ENCODE measurements around the gene IFFO2. TPM values are rescaled to one million over a fixed set of nuclear protein-coding genes. Genes with fewer than 3 reads are reported as not detected.

IFFO2 gene
- polyA plus RNA-seq, 1 of the 3 experiments (the other 2 are of a cell fraction) = 10.5 TPM

DNA sequence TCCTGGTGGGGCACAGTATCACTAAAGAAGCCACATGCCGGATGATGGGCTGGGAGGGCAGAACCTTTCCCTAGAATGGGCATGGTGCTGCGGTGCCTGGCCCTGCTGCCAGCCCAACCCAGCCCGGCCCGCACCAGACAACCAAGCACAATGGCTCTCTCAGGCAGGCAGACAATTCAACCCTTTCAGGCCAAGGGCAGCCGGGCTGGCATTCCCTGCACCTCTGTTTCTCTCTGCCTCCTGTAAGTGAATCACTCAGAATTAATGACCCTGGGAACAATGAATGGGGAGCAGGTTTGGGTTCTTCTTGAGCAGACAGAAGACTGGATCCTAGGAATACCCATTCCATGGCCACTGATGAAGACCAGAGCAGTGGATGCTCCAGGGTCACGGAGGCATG lies 41.0 kb upstream of the IFFO2 start (continued):
- TF ChIP-seq GABPA (IDR thresholded peaks at IDR 0.05; ENCODE audit: low read depth) (no peak), FOXM1 (IDR thresholded peaks at IDR 0.05; ENCODE audit: low read depth) (no peak)

DNA sequence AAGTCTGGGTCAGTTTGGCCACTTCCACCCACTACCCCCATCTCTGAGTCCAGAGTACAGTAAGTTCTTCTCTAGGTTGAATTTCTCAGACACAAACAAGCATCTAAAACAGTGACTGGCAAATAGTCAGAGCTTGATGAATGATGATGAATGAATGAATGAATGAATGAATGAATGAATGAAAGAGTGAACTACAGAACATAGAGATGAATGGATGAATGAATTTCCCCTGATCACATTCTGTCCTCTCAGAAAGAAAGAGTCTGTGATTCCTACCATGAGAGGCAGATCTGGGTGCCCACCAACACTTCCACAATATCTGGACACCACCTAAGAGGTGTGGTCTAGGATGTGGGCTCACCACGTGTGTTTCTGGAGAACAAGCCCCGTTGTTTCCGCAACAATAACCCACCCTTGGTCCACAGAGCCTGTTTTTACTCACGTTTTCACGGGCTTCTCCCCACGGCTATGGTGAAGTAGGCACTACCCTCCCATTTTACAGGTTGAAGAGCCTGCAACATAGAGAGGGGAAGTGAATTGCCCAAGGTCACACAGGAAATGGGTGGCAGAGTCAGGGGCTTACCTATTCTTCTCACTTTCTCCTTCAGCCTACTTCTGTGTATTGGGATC lies 40.2 kb upstream of the IFFO2 start:
- Histone ChIP-seq H3K36me3 (replicated peaks in 1 of 2; ENCODE audit: control insufficient read depth in 1 of 2, insufficient read depth in 2 of 2, low read length in 1 of 2) (no peaks in the 10 kb centered on the region), H3K9me3 (peaks cover 4% of the 10 kb centered on the region; the same call in 1 of the 2 replicates), H3K4me1 (ENCODE audit: control insufficient read depth in 1 of 2, insufficient read depth in 2 of 2, low read depth in 1 of 2, low read length in 1 of 2) (no peaks in the 10 kb centered on the region), H3K27me3 (ENCODE audit: insufficient read depth) (no peaks in the 10 kb centered on the region), H3K4me3 (ENCODE audit: low read depth in 2 of 2, low read length in 1 of 2) (no peak overlapping the region), H3K79me2 (ENCODE audit: insufficient read depth) (no peaks in the 10 kb centered on the region), H3F3A (replicated peaks; ENCODE audit: insufficient read depth) (peaks cover 3% of the 10 kb centered on the region), H3K9me2 (no peaks in the 10 kb centered on the region), H4K20me1 (ENCODE audit: insufficient read depth) (no peaks in the 10 kb centered on the region), H3K4me2 (no peak overlapping the region), H3K9ac (no peak overlapping the region), H2AFZ (ENCODE audit: low read depth) (no peak overlapping the region), H3K27ac (ENCODE audit: low read depth in 2 of 2, low read length in 1 of 2) (no peak overlapping the region)
- DNase-seq = no peak
- POLR2A ChIA-PET = no interaction called here
- CTCF ChIA-PET = no interaction called here
- WGBS (ENCODE audit: low lambda C conversion rate) = 58% methylated on average over 6 of the region's 6 CpGs
- no peak for TF ChIP-seq RCOR1 (IDR thresholded peaks at IDR 0.05; ENCODE audit: low read length)
- TF ChIP-seq NFIC (IDR thresholded peaks at IDR 0.05; ENCODE audit: borderline replicate concordance) = no peak
- no peak for TF ChIP-seq FOXJ3 (CRISPR knock-in tag; IDR thresholded peaks at IDR 0.05)
- no peak for TF ChIP-seq GABPA (IDR thresholded peaks at IDR 0.05; ENCODE audit: low read depth)
- no peak for TF ChIP-seq POLR2AphosphoS5 (IDR thresholded peaks at IDR 0.05; ENCODE audit: low read depth, low read length)

DNA sequence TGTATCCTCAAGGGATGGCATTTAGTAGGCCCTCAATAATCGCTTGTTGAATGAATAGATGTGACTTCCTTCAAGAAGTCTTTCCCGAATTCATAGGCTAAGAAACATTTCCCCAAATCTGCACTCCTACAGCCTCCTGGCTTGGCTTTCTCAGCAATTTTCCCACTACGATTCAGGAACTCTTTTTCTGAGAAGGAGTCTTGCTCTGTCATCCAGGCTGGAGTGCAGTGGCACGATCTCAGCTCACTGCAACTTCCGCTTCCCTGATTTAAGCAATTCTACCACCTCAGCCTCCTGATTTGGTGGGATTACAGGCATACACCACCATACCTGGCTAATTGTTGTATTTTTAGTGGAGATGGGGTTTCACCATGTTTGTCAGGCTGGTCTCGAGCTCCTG lies 37.9 kb upstream of the IFFO2 start:
- no peaks in the 10 kb centered on the region for H3K27me3 ChIP-seq (ENCODE audit: insufficient read depth)
- CTCF ChIA-PET = interaction anchor here (1.6 kb wide), 1 partner anchor 110 kb away, joined by 4 read pairs; no protein-coding TSS in a partner anchor
- H3K79me2 ChIP-seq (ENCODE audit: insufficient read depth) = no peaks in the 10 kb centered on the region

More for the DNA sequence above, 37.9 kb upstream of the IFFO2 start:
- Histone ChIP-seq H3K9me2 (no peaks in the 10 kb centered on the region), H3K4me3 (ENCODE audit: low read depth in 2 of 2, low read length in 1 of 2) (no peak overlapping the region), H3K9ac (no peak overlapping the region), H3F3A (replicated peaks; ENCODE audit: insufficient read depth) (no peaks in the 10 kb centered on the region), H3K4me1 (ENCODE audit: control insufficient read depth in 1 of 2, insufficient read depth in 2 of 2, low read depth in 1 of 2, low read length in 1 of 2) (no peaks in the 10 kb centered on the region; a peak in 1 of 4 replicates), H4K20me1 (ENCODE audit: insufficient read depth) (no peaks in the 10 kb centered on the region), H3K27ac (ENCODE audit: low read depth in 2 of 2, low read length in 1 of 2) (no peak overlapping the region), H3K36me3 (replicated peaks in 1 of 2; ENCODE audit: control insufficient read depth in 1 of 2, insufficient read depth in 2 of 2, low read length in 1 of 2) (no peaks in the 10 kb centered on the region), H3K9me3 (no peaks in the 10 kb centered on the region), H2AFZ (ENCODE audit: low read depth) (no peak overlapping the region), H3K4me2 (no peak overlapping the region)
- no peak for DNase-seq
- WGBS (ENCODE audit: low lambda C conversion rate) = 62% methylated on average over 6 of the region's 6 CpGs
- no peak for TF ChIP-seq NFIC (IDR thresholded peaks at IDR 0.05; ENCODE audit: borderline replicate concordance)
- no peak for TF ChIP-seq GATA2 (CRISPR knock-in tag; IDR thresholded peaks at IDR 0.05)
- TF ChIP-seq, protein P1, sequence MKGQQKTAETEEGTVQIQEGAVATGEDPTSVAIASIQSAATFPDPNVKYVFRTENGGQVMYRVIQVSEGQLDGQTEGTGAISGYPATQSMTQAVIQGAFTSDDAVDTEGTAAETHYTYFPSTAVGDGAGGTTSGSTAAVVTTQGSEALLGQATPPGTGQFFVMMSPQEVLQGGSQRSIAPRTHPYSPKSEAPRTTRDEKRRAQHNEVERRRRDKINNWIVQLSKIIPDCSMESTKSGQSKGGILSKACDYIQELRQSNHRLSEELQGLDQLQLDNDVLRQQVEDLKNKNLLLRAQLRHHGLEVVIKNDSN (IDR thresholded peaks at IDR 0.05; ENCODE audit: borderline replicate concordance, low read depth) = no peak
- TF ChIP-seq, protein P2, sequence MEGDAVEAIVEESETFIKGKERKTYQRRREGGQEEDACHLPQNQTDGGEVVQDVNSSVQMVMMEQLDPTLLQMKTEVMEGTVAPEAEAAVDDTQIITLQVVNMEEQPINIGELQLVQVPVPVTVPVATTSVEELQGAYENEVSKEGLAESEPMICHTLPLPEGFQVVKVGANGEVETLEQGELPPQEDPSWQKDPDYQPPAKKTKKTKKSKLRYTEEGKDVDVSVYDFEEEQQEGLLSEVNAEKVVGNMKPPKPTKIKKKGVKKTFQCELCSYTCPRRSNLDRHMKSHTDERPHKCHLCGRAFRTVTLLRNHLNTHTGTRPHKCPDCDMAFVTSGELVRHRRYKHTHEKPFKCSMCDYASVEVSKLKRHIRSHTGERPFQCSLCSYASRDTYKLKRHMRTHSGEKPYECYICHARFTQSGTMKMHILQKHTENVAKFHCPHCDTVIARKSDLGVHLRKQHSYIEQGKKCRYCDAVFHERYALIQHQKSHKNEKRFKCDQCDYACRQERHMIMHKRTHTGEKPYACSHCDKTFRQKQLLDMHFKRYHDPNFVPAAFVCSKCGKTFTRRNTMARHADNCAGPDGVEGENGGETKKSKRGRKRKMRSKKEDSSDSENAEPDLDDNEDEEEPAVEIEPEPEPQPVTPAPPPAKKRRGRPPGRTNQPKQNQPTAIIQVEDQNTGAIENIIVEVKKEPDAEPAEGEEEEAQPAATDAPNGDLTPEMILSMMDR (IDR thresholded peaks at IDR 0.05) = no peak
- TF ChIP-seq, protein P3, sequence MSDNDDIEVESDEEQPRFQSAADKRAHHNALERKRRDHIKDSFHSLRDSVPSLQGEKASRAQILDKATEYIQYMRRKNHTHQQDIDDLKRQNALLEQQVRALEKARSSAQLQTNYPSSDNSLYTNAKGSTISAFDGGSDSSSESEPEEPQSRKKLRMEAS (IDR thresholded peaks at IDR 0.05; ENCODE audit: low read depth) = no peak
- TF ChIP-seq RXRA (IDR thresholded peaks at IDR 0.05; ENCODE audit: borderline replicate concordance, low read depth) = no peak
- TF ChIP-seq, protein P4, sequence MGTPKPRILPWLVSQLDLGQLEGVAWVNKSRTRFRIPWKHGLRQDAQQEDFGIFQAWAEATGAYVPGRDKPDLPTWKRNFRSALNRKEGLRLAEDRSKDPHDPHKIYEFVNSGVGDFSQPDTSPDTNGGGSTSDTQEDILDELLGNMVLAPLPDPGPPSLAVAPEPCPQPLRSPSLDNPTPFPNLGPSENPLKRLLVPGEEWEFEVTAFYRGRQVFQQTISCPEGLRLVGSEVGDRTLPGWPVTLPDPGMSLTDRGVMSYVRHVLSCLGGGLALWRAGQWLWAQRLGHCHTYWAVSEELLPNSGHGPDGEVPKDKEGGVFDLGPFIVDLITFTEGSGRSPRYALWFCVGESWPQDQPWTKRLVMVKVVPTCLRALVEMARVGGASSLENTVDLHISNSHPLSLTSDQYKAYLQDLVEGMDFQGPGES (IDR thresholded peaks at IDR 0.05; ENCODE audit: low read depth, low read length) = no peak
- TF ChIP-seq, protein P5, sequence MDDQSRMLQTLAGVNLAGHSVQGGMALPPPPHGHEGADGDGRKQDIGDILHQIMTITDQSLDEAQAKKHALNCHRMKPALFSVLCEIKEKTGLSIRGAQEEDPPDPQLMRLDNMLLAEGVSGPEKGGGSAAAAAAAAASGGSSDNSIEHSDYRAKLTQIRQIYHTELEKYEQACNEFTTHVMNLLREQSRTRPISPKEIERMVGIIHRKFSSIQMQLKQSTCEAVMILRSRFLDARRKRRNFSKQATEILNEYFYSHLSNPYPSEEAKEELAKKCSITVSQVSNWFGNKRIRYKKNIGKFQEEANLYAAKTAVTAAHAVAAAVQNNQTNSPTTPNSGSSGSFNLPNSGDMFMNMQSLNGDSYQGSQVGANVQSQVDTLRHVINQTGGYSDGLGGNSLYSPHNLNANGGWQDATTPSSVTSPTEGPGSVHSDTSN (IDR thresholded peaks at IDR 0.05) = no peak
- no peak for TF ChIP-seq MEF2A (IDR thresholded peaks at IDR 0.05; ENCODE audit: borderline replicate concordance, low read depth)
- no peak for TF ChIP-seq GABPA (IDR thresholded peaks at IDR 0.05; ENCODE audit: low read depth)
- no peak for TF ChIP-seq ELF1 (IDR thresholded peaks at IDR 0.05)
- no peak for TF ChIP-seq NRF1 (IDR thresholded peaks at IDR 0.05; ENCODE audit: low read depth, low read length)
- no peak for TF ChIP-seq FOSL2 (IDR thresholded peaks at IDR 0.05; ENCODE audit: borderline replicate concordance, low read depth)
- TF ChIP-seq TCF12 (IDR thresholded peaks at IDR 0.05) = no peak
- TF ChIP-seq, protein P6, sequence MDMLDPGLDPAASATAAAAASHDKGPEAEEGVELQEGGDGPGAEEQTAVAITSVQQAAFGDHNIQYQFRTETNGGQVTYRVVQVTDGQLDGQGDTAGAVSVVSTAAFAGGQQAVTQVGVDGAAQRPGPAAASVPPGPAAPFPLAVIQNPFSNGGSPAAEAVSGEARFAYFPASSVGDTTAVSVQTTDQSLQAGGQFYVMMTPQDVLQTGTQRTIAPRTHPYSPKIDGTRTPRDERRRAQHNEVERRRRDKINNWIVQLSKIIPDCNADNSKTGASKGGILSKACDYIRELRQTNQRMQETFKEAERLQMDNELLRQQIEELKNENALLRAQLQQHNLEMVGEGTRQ (IDR thresholded peaks at IDR 0.05; ENCODE audit: borderline replicate concordance, low read depth, low read length) = no peak
- TF ChIP-seq SIN3A (IDR thresholded peaks at IDR 0.05; ENCODE audit: borderline replicate concordance, low read depth, low read length) = no peak
- POLR2A ChIA-PET = no interaction called here

All from SK-N-SH (cell line).